Measurements from ENCODE around the gene FER. TPM values are rescaled to one million over a fixed set of nuclear protein-coding genes. Genes with fewer than 3 reads are reported as not detected.
A peak's percentile ranks its signal among the peaks of the same experiment; 100 is the strongest.

FER gene
- polyA plus RNA-seq, 1 of the 3 experiments (the other 2 are of a cell fraction): 1.8 TPM

- Histone ChIP-seq H3K9me2 (no peaks in the 10 kb centered on the region), H3K4me2 (peak overlapping the region; percentile 64; the same call in 1 of the 2 replicates), H4K20me1 (ENCODE audit: insufficient read depth) (no peaks in the 10 kb centered on the region), H3F3A (replicated peaks; ENCODE audit: insufficient read depth) (peaks cover 26% of the 10 kb centered on the region), H3K4me3 (ENCODE audit: low read depth in 2 of 2, low read length in 1 of 2) (no peak overlapping the region), H3K9ac (peak overlapping the region; percentile 60; the same call in 1 of the 2 replicates), H3K36me3 (replicated peaks in 1 of 2; ENCODE audit: control insufficient read depth in 1 of 2, insufficient read depth in 2 of 2, low read length in 1 of 2) (peaks cover 0 to 21% of the 10 kb centered on the region in 2 experiments), H3K79me2 (ENCODE audit: insufficient read depth) (peaks cover 62% of the 10 kb centered on the region), H3K27ac (ENCODE audit: low read depth in 2 of 2, low read length in 1 of 2) (peak overlapping the region; percentile 17 to 89; a peak in 3 of 4 replicates), H3K27me3 (ENCODE audit: insufficient read depth) (no peaks in the 10 kb centered on the region), H3K4me1 (ENCODE audit: control insufficient read depth in 1 of 2, insufficient read depth in 2 of 2, low read depth in 1 of 2, low read length in 1 of 2) (peaks cover 0 to 8% of the 10 kb centered on the region in 2 experiments; a peak in 2 of 4 replicates), H2AFZ (ENCODE audit: low read depth) (peak overlapping the region; percentile 71; the same call in 1 of the 2 replicates), H3K9me3 (no peaks in the 10 kb centered on the region)
- ChIA-PET CTCF (interaction anchor here (1.2 kb wide), 1 partner anchor 32 kb away, joined by 3 read pairs; no protein-coding TSS in a partner anchor), POLR2A (interaction anchor here (0.5 kb wide), 1 partner anchor 11 kb away, joined by 3 read pairs; no protein-coding TSS in a partner anchor)
- WGBS (ENCODE audit: low lambda C conversion rate): 65% methylated on average over 3 of the region's 3 CpGs
- TF ChIP-seq PBX3 (IDR thresholded peaks at IDR 0.05): no peak
- TF ChIP-seq SMC3 (IDR thresholded peaks at IDR 0.05; ENCODE audit: low read depth, low read length): no peak
- TF ChIP-seq RXRA (IDR thresholded peaks at IDR 0.05; ENCODE audit: borderline replicate concordance, low read depth): no peak
- no peak for TF ChIP-seq SIN3A (IDR thresholded peaks at IDR 0.05; ENCODE audit: borderline replicate concordance, low read depth, low read length)
- no peak for TF ChIP-seq EP300 (IDR thresholded peaks at IDR 0.05; ENCODE audit: borderline replicate concordance in 1 of 2, low read depth in 1 of 2, low read length in 1 of 2)
- TF ChIP-seq IRF3 (IDR thresholded peaks at IDR 0.05; ENCODE audit: low read depth, low read length): no peak
- no peak for TF ChIP-seq NRF1 (IDR thresholded peaks at IDR 0.05; ENCODE audit: low read depth, low read length)
- TF ChIP-seq EZH2phosphoT487 (IDR thresholded peaks at IDR 0.05; ENCODE audit: borderline replicate concordance, low read depth): no peak
- TF ChIP-seq NFIC (IDR thresholded peaks at IDR 0.05; ENCODE audit: borderline replicate concordance): no peak
- no peak for TF ChIP-seq JUND (IDR thresholded peaks at IDR 0.05)
- no peak for TF ChIP-seq POLR2AphosphoS5 (IDR thresholded peaks at IDR 0.05; ENCODE audit: low read depth, low read length)
- no peak for DNase-seq
These were observed 53.6 kb downstream of the FER start for GRCh38 chr5:108801301-108801700.

- POLR2A ChIA-PET: no interaction called here
- no peaks in the 10 kb centered on the region for H3K9me2 ChIP-seq
- H3F3A ChIP-seq (replicated peaks; ENCODE audit: insufficient read depth): peaks cover 26% of the 10 kb centered on the region
- DNase-seq: no peak
- H3K79me2 ChIP-seq (ENCODE audit: insufficient read depth): peaks cover 63% of the 10 kb centered on the region
- H2AFZ ChIP-seq (ENCODE audit: low read depth): peak overlapping the region; percentile 71; the same call in 1 of the 2 replicates
- peak overlapping the region; percentile 60; the same call in 1 of the 2 replicates for H3K9ac ChIP-seq
- H3K4me1 ChIP-seq (ENCODE audit: control insufficient read depth in 1 of 2, insufficient read depth in 2 of 2, low read depth in 1 of 2, low read length in 1 of 2): peaks cover 0 to 8% of the 10 kb centered on the region in 2 experiments; a peak in 2 of 4 replicates
- H3K4me3 ChIP-seq (ENCODE audit: low read depth in 2 of 2, low read length in 1 of 2): no peak overlapping the region
- H3K27me3 ChIP-seq (ENCODE audit: insufficient read depth): no peaks in the 10 kb centered on the region
- H4K20me1 ChIP-seq (ENCODE audit: insufficient read depth): no peaks in the 10 kb centered on the region
- H3K4me2 ChIP-seq: peak overlapping the region; percentile 64; the same call in 1 of the 2 replicates
- CTCF ChIA-PET: interaction anchor here (1.2 kb wide), 1 partner anchor 32 kb away, joined by 3 read pairs; no protein-coding TSS in a partner anchor
- H3K36me3 ChIP-seq (replicated peaks in 1 of 2; ENCODE audit: control insufficient read depth in 1 of 2, insufficient read depth in 2 of 2, low read length in 1 of 2): peaks cover 0 to 21% of the 10 kb centered on the region in 2 experiments
- no peaks in the 10 kb centered on the region for H3K9me3 ChIP-seq
- 6% methylated on average over 4 of the region's 4 CpGs for WGBS (ENCODE audit: low lambda C conversion rate)
- peak overlapping the region; percentile 17 to 89 for H3K27ac ChIP-seq (ENCODE audit: low read depth in 2 of 2, low read length in 1 of 2)
- TF ChIP-seq FOXJ3 (CRISPR knock-in tag; IDR thresholded peaks at IDR 0.05): no peak
- TF ChIP-seq RAD21 (IDR thresholded peaks at IDR 0.05; ENCODE audit: low read length): no peak
- no peak for TF ChIP-seq ZBTB33 (IDR thresholded peaks at IDR 0.05; ENCODE audit: borderline replicate concordance, low read depth)
- no peak for TF ChIP-seq EZH2phosphoT487 (IDR thresholded peaks at IDR 0.05; ENCODE audit: borderline replicate concordance, low read depth)
- TF ChIP-seq FOXM1 (IDR thresholded peaks at IDR 0.05; ENCODE audit: low read depth): no peak
- peak; percentile 58; the same call in 1 of the 2 replicates for TF ChIP-seq MAX (IDR thresholded peaks at IDR 0.05; ENCODE audit: low read depth)
- no peak for TF ChIP-seq ELF1 (IDR thresholded peaks at IDR 0.05)
- TF ChIP-seq GATA2 (CRISPR knock-in tag; IDR thresholded peaks at IDR 0.05): no peak
- no peak for TF ChIP-seq RFX5 (IDR thresholded peaks at IDR 0.05; ENCODE audit: low read length)
- no peak for TF ChIP-seq CHD2 (IDR thresholded peaks at IDR 0.05; ENCODE audit: low read length, partially characterized antibody)
- no peak for TF ChIP-seq SIN3A (IDR thresholded peaks at IDR 0.05; ENCODE audit: borderline replicate concordance, low read depth, low read length)
- no peak for TF ChIP-seq GABPA (IDR thresholded peaks at IDR 0.05; ENCODE audit: low read depth)
- TF ChIP-seq USF2 (IDR thresholded peaks at IDR 0.05; ENCODE audit: borderline replicate concordance, low read depth, low read length): no peak
- peak; percentile 86 for TF ChIP-seq JUND (IDR thresholded peaks at IDR 0.05)
- TF ChIP-seq EP300 (IDR thresholded peaks at IDR 0.05; ENCODE audit: borderline replicate concordance in 1 of 2, low read depth in 1 of 2, low read length in 1 of 2): peak in 1 of 2 experiments; percentile 52; a peak in 1 of 4 replicates
- no peak for TF ChIP-seq RCOR1 (IDR thresholded peaks at IDR 0.05; ENCODE audit: low read length)
These were observed 54.1 kb downstream of the FER start for GRCh38 chr5:108801776-108802175.
